ENCODE data around the gene PSMB10.

Gene PSMB10

GRCh38 chr16:67893743-67894399 lies 42.8 kb downstream of the PSMB10 start:
- no peak for DNase-seq (ENCODE audit: low read depth in 4 of 4, low spot score in 1 of 4)

GRCh38 chr16:67892899-67893742 lies 43.5 kb downstream of the PSMB10 start, which contains the start of gene PSKH1:
TSS of gene PSKH1 (plus strand) at chr16:67893254. CDS start at chr16:67908750, 15,496 bp downstream.
- peak; percentile 83 to 93 (median 92) for DNase-seq (ENCODE audit: low read depth in 4 of 4, low spot score in 1 of 4)

GRCh38 chr16:67892375-67892774 lies 44.3 kb downstream of the PSMB10 start:
- DNase-seq (ENCODE audit: low read depth in 4 of 4, low spot score in 1 of 4) = no peak

- no peak for DNase-seq (ENCODE audit: low read depth in 4 of 4, low spot score in 1 of 4)
These were observed 48.3 kb downstream of the PSMB10 start for GRCh38 chr16:67888331-67888730.

- no peak for DNase-seq (ENCODE audit: low read depth in 4 of 4, low spot score in 1 of 4)
These were observed 50.3 kb downstream of the PSMB10 start for GRCh38 chr16:67886387-67886786.

GRCh38 chr16:67885976-67886375 lies 50.7 kb downstream of the PSMB10 start:
- DNase-seq (ENCODE audit: low read depth in 4 of 4, low spot score in 1 of 4) = no peak

- DNase-seq (ENCODE audit: low read depth in 4 of 4, low spot score in 1 of 4) = no peak
These were observed 51.1 kb downstream of the PSMB10 start for GRCh38 chr16:67885545-67885944.

- DNase-seq (ENCODE audit: low read depth in 4 of 4, low spot score in 1 of 4) = no peak
These were observed 52.0 kb downstream of the PSMB10 start, which contains the start of gene NRN1L for GRCh38 chr16:67884684-67885083. TSS of gene NRN1L (plus strand) at chr16:67884885. CDS start at chr16:67884904, 19 bp downstream.
